ENCODE data around the gene GSE1. TPM values are rescaled to one million over a fixed set of nuclear protein-coding genes. Genes with fewer than 3 reads are reported as not detected.
A peak's percentile ranks its signal among the peaks of the same experiment; 100 is the strongest.

GSE1 gene
- total RNA-seq, 1 experiment from 2014 or later = 38.4 TPM

DNA sequence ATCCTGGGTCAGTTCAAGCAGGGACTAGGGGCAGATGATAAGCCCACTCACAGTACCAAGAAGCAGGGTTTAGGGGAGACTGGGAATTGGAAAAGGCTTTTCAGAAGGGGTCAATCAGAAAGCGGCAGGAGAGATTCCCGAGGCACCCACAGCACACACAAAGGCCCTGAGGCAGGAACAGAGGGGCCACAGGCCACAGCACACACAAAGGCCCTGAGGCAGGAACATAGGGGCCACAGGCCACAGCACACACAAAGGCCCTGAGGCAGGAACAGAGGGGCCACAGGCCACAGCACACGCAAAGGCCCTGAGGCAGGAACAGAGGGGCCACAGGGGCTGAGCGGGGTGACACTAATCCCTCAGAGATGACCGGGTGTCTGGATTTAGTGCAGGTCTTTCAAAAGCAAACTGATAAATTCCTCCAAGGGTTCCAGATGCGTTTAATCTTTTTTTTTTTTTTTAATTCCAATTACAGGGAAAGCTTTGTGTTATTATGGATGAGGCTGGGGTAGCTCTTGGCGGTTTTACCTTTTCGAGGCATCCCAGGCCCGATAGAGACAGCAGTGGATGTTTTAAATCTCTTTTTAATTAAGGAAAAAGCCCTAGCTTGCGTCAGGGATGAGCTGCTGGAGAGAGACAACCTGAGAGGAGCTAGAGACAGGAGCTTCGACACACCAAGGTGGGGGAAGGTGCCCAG is 106.6 kb downstream of the GSE1 start:
- Histone ChIP-seq H3K27ac (ENCODE audit: low read length) (peak overlapping the region; percentile 28; the same call in 1 of the 2 replicates), H3K36me3 (ENCODE audit: low read depth, low read length) (no peaks in the 10 kb centered on the region), H3K27me3 (ENCODE audit: low read length) (no peaks in the 10 kb centered on the region), H4K20me1 (ENCODE audit: low read length) (no peaks in the 10 kb centered on the region), H3K4me1 (ENCODE audit: insufficient read depth, low read length) (peaks cover 10% of the 10 kb centered on the region), H3F3A (ENCODE audit: low read length, unreplicated experiment) (no peaks in the 10 kb centered on the region), H2AFZ (ENCODE audit: low read length) (no peak overlapping the region), H3K9me3 (ENCODE audit: low read length) (no peaks in the 10 kb centered on the region), H3K9me2 (replicated peaks; ENCODE audit: low read length) (no peaks in the 10 kb centered on the region), H3K79me2 (ENCODE audit: low read length) (0 out of 2 replicates have a peak, but pooled peaks cover 4% of the 10 kb centered on the region), H3K9ac (ENCODE audit: low read length) (no peak overlapping the region), H3K4me2 (ENCODE audit: low read length) (peak overlapping the region; percentile 29), H3K4me3 (ENCODE audit: low read length) (no peak overlapping the region)
- intact Hi-C loops (cut with micrococcal nuclease) = loop anchor here (1.0 kb wide), 1 partner anchor 27 kb away; no protein-coding TSS in a partner anchor
- ChIA-PET POLR2A (ENCODE audit: unreplicated experiment) (interaction anchor here (0.6 kb wide), 1 partner anchor 35 kb away, joined by 3 read pairs; no protein-coding TSS in a partner anchor), CTCF (interaction anchor here (0.6 to 0.7 kb wide), 3 partner anchors 8 to 35 kb away, joined by 3 to 7 read pairs (median 6); no protein-coding TSS in a partner anchor)
- BruUV-seq (replicated peaks) = no TSS peak
- ATAC-seq (no peak), DNase-seq (no peak)
- TF ChIP-seq EZH2 (IDR thresholded peaks at IDR 0.05; ENCODE audit: low read length, unreplicated experiment) (no peak), EZH2phosphoT487 (IDR thresholded peaks at IDR 0.05; ENCODE audit: borderline replicate concordance, low read length) (no peak)
- TF ChIP-seq, protein P1, sequence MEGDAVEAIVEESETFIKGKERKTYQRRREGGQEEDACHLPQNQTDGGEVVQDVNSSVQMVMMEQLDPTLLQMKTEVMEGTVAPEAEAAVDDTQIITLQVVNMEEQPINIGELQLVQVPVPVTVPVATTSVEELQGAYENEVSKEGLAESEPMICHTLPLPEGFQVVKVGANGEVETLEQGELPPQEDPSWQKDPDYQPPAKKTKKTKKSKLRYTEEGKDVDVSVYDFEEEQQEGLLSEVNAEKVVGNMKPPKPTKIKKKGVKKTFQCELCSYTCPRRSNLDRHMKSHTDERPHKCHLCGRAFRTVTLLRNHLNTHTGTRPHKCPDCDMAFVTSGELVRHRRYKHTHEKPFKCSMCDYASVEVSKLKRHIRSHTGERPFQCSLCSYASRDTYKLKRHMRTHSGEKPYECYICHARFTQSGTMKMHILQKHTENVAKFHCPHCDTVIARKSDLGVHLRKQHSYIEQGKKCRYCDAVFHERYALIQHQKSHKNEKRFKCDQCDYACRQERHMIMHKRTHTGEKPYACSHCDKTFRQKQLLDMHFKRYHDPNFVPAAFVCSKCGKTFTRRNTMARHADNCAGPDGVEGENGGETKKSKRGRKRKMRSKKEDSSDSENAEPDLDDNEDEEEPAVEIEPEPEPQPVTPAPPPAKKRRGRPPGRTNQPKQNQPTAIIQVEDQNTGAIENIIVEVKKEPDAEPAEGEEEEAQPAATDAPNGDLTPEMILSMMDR (conservative IDR thresholded peaks at IDR 0.05; ENCODE audit: low read depth, low read length) = no peak

DNA sequence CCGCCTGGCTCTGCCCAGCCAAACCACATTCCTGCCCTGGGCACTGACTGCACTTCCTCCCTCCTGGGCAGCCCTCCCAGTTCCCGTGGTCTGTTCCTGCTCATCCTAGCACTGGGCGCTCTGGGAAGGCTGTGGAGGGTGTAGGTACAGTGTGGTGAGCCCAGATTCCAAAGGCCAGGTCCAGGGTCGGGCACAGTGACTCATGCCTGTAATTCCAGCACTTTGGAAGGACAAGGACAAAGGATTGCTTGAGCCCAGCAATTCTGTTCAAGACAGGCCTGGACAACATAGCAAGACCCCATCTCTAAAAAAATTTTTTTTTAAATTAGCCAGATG is 107.1 kb downstream of the GSE1 start:
- no TSS peak for BruUV-seq (replicated peaks)
- 0 out of 2 replicates have a peak, but pooled peaks cover 4% of the 10 kb centered on the region for H3K79me2 ChIP-seq (ENCODE audit: low read length)
- no peak overlapping the region for H3K9ac ChIP-seq (ENCODE audit: low read length)
- DNase-seq (peak; percentile 90), ATAC-seq (peak; percentile 97)
- H3K4me1 ChIP-seq (ENCODE audit: insufficient read depth, low read length) = peaks cover 10% of the 10 kb centered on the region
- H3K4me3 ChIP-seq (ENCODE audit: low read length) = no peak overlapping the region
- no peaks in the 10 kb centered on the region for H4K20me1 ChIP-seq (ENCODE audit: low read length)
- no peaks in the 10 kb centered on the region for H3F3A ChIP-seq (ENCODE audit: low read length, unreplicated experiment)
- ChIA-PET POLR2A (ENCODE audit: unreplicated experiment) (interaction anchor here (0.6 kb wide), 1 partner anchor 34 kb away, joined by 3 read pairs; no protein-coding TSS in a partner anchor), CTCF (interaction anchor here (0.6 to 0.7 kb wide), 3 partner anchors 7 to 35 kb away, joined by 3 to 7 read pairs (median 6); no protein-coding TSS in a partner anchor)
- H2AFZ ChIP-seq (ENCODE audit: low read length) = no peak overlapping the region
- intact Hi-C loops (cut with micrococcal nuclease) = loop anchor here (1.0 kb wide), 1 partner anchor 26 kb away; no protein-coding TSS in a partner anchor
- H3K27ac ChIP-seq (ENCODE audit: low read length) = peak overlapping the region; percentile 28; the same call in 1 of the 2 replicates
- H3K4me2 ChIP-seq (ENCODE audit: low read length) = peak overlapping the region; percentile 29; the same call in 1 of the 2 replicates
- no peaks in the 10 kb centered on the region for H3K9me3 ChIP-seq (ENCODE audit: low read length)
- no peaks in the 10 kb centered on the region for H3K9me2 ChIP-seq (replicated peaks; ENCODE audit: low read length)
- TF ChIP-seq, protein P1 (conservative IDR thresholded peaks at IDR 0.05; ENCODE audit: low read depth, low read length) = no peak
- no peak for TF ChIP-seq EZH2phosphoT487 (IDR thresholded peaks at IDR 0.05; ENCODE audit: borderline replicate concordance, low read length)
- no peak for TF ChIP-seq EZH2 (IDR thresholded peaks at IDR 0.05; ENCODE audit: low read length, unreplicated experiment)
- no peaks in the 10 kb centered on the region for H3K36me3 ChIP-seq (ENCODE audit: low read depth, low read length)
- no peaks in the 10 kb centered on the region for H3K27me3 ChIP-seq (ENCODE audit: low read length)

Measured in PC-3 (cell line).